Measurements from ENCODE around the gene TMEM151B.
"Not testable (repeated sequence)": the region's sequence is repeated elsewhere in the genome, so short reads cannot be mapped to it uniquely, and the experiment has no call there.

TMEM151B gene

GRCh38 chr6:44333942-44334341 lies 63.7 kb downstream of the TMEM151B start:
- no peak for DNase-seq (ENCODE audit: low read depth)

- DNase-seq (ENCODE audit: low read depth), result no peak
Observed at GRCh38 chr6:44335631-44336030, 65.4 kb downstream of the TMEM151B start.

GRCh38 chr6:44338228-44339122 lies 68.2 kb downstream of the TMEM151B start:
- peak; percentile 43 for DNase-seq (ENCODE audit: low read depth)

GRCh38 chr6:44339301-44339700 lies 69.1 kb downstream of the TMEM151B start:
- no peak for DNase-seq (ENCODE audit: low read depth)

GRCh38 chr6:44339763-44340625 lies 69.7 kb downstream of the TMEM151B start:
- DNase-seq (ENCODE audit: low read depth), result no peak

- no peak for DNase-seq (ENCODE audit: low read depth)
Observed at GRCh38 chr6:44341095-44341890, 71.0 kb downstream of the TMEM151B start.

GRCh38 chr6:44342052-44342451 lies 71.8 kb downstream of the TMEM151B start:
- no peak for DNase-seq (ENCODE audit: low read depth)

- no peak for DNase-seq (ENCODE audit: low read depth)
Observed at GRCh38 chr6:44342489-44342888, 72.2 kb downstream of the TMEM151B start, which contains the start of gene SPATS1. SPATS1 (plus strand) TSS chr6:44342650; CDS start chr6:44343096, 446 bp downstream.

GRCh38 chr6:44346818-44347217 lies 76.6 kb downstream of the TMEM151B start:
- DNase-seq (ENCODE audit: low read depth), result not testable (repeated sequence)

- no peak for DNase-seq (ENCODE audit: low read depth)
Observed at GRCh38 chr6:44349904-44350649, 79.8 kb downstream of the TMEM151B start.

GRCh38 chr6:44350650-44350994 lies 80.4 kb downstream of the TMEM151B start:
- DNase-seq (ENCODE audit: low read depth), result not testable (repeated sequence)

GRCh38 chr6:44352259-44352658 lies 82.0 kb downstream of the TMEM151B start:
- no peak for DNase-seq (ENCODE audit: low read depth)

- DNase-seq (ENCODE audit: low read depth), result no peak
Observed at GRCh38 chr6:44353336-44353735, 83.1 kb downstream of the TMEM151B start.

- no peak for DNase-seq (ENCODE audit: low read depth)
Observed at GRCh38 chr6:44355640-44356039, 85.4 kb downstream of the TMEM151B start.

- no peak for DNase-seq (ENCODE audit: low read depth)
Observed at GRCh38 chr6:44356487-44356886, 86.2 kb downstream of the TMEM151B start.

All from stimulated activated CD8-positive, alpha-beta memory T cell treated with anti-CD3 and anti-CD28 coated beads, Interleukin-7, amount 100 ng/mL, for 24 hours (primary cell).